GM19397 (cell line): ENCODE data around the gene PRRG2.
A peak's percentile ranks its signal among the peaks of the same experiment; 100 is the strongest.

Experiments used
- ATAC-seq: cut with Tn5 transposase; IDR thresholded peaks from one replicate; pipeline ENCODE4 v1.9.1; 2021; ENCODE audit warnings: mild to moderate bottlenecking, moderate library complexity; ENCODE audit not compliant: unreplicated experiment

PRRG2 gene

GRCh38 chr19:49556412-49557398 lies 24.4 kb upstream of the PRRG2 start:
- ATAC-seq = no peak

DNA sequence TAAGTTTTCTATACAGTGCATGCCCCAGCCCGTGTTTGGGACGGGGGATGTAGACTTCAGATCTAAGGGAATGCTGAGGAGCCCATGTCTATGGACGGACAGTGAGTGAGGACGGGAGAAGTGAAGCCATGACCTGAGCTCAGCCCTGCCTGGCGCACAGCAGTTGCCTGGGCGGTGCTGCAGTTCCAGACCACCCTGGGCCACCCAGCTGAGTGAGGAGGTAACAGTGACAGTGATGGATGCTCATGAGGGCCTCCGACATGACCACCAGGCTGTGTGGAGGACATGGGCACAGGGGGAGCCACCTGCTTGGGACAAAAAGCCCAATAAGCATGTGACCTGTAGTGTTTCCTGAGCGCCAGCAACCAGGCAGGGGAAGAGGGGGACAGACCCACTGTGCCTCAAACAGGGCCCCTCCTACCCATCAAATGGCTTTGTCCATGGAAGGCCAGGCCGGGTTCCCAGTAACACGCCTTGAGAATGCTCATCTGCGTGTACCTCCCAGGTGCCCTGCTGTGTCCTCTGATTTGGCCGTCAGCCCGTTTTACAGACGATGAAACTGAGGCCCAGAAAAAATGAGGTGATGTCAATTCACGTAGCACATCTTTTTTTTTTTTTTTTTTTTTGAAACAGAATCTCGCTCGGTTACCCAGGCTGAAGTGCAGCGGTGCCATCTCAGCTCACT lies 23.3 kb upstream of the PRRG2 start:
- no peak for ATAC-seq

DNA sequence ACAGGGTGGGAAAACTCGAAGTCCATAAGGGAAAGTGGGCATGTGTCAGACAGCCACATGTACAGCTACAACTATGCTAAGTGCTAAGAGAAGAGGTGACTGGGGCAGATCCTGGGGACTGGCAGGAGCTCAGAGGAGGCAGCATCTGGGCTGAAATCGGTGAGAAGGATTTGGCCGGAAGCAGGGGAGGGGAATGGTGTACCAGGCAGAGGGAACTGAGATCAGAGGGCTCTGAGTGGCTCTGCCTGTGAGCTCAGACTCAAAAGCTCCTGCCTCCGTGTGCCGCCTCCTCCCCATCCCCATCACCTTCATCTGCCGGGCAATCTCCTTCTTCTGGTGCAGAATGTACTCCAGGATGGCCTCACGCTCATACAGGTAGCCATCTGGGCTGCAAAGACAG lies 22.5 kb upstream of the PRRG2 start:
- no peak for ATAC-seq

DNA sequence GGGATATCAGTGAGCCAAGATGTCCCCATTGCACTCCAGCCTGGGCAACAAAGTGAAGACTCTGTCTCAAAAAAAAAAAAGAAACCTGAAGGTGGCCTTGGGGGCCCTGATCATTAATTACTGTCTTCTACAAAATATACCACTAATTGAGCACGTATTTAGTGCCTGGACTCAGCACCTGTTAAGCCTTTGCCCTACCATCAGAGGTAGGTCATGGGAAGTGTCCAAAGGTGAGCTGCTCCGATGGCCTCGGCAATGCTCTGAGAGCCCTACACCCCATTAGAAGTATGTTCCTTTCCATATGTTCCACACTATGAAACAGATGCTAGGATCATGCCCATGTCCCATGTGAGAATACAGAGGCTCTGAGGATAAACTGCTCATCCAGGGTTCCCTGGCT lies 21.7 kb upstream of the PRRG2 start:
- no peak for ATAC-seq

DNA sequence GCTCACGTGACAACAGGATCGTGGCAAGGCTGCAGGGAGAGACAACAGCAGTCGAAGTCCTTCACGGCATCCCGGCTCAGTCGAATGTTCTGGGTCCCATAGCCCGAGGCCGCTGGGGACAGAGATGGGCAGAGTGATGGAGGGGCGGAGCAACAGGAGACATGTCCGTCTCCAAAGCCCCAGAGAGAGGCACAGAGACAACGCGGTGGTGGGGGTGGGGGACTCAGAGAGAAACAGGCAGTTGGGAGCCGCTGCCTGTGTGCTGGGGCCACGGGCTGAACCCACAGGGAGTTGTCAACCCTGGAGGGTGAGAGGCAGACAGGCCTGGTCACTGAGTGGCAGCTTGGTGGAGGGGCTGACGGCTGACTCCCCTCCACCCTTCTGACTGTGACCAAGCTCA lies 21.2 kb upstream of the PRRG2 start:
- no peak for ATAC-seq

GRCh38 chr19:49560358-49560900 lies 20.7 kb upstream of the PRRG2 start:
- ATAC-seq = no peak

DNA sequence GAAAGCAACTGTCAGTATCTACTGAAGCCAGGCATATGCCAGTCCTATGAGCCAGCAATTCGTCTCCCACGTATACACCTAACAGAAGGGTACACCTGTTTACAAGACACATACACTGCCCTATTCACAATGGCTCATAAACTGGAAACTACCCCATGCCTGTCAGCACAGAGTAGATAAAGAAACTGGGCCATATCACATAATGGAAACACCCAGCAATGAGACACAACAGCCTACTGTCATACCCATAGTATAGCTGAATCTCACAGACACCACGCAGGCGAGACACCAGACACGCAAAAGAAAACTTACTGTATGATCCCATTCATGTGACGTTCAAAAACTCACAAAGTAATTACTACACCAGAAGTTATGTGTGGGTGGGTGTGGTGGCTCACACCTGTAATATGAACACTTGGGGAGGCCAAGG lies 16.5 kb upstream of the PRRG2 start:
- no peak for ATAC-seq

GRCh38 chr19:49565261-49565660 lies 15.9 kb upstream of the PRRG2 start:
- no peak for ATAC-seq

DNA sequence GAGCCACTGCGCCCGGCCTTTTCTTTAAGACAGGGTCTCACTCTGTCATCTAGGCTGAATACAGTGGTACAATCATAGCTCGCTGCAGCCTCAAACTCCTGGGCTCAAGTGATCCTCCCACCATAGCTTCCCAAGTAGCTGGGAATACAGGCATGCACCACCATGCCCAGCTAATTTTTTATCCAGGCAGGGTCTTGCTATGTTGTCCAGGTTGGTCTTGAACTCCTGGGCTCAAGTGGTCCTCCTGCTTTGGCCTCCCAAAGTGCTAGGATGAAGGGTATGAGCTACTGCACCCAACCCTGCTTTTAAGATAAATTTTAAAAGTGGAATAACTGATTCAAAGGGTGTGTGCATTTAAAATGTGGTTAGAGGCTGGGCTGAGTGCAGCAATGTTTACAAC lies 14.8 kb upstream of the PRRG2 start:
- ATAC-seq = no peak

DNA sequence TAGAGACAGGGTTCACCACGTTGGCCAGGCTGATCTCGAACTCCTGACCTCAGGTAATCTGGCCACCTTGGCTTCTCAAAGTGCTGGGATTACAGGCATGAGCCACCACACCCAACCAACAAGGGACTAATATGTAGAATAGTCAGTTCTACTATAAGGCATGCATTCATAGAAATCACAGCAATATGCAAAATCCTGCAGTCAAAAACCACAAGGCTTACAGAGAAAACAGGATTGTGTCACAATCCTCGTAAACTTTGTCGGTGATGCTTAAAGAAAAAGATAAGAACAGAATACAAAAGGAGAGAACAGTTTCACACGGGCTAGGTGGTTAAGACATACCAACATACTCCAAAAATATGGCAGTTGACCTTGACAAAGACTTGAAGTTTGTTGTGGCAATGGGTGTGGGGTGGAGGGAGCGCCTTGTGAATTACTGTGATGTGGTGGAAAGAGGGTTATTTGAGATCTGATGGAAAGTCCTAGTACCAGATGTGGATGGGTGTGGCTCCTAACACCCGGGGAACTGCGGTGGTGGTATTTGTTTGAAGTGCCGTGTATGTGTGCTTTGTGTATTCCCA lies 13.2 kb upstream of the PRRG2 start:
- no peak for ATAC-seq

- ATAC-seq = no peak
Measured at GRCh38 chr19:49570138-49570856, 10.8 kb upstream of the PRRG2 start.

GRCh38 chr19:49570997-49571676 lies 10.0 kb upstream of the PRRG2 start:
- no peak for ATAC-seq

GRCh38 chr19:49573009-49573408 lies 8.1 kb upstream of the PRRG2 start:
- ATAC-seq = no peak

- no peak for ATAC-seq
Measured at GRCh38 chr19:49573425-49573824, 7.7 kb upstream of the PRRG2 start.

DNA sequence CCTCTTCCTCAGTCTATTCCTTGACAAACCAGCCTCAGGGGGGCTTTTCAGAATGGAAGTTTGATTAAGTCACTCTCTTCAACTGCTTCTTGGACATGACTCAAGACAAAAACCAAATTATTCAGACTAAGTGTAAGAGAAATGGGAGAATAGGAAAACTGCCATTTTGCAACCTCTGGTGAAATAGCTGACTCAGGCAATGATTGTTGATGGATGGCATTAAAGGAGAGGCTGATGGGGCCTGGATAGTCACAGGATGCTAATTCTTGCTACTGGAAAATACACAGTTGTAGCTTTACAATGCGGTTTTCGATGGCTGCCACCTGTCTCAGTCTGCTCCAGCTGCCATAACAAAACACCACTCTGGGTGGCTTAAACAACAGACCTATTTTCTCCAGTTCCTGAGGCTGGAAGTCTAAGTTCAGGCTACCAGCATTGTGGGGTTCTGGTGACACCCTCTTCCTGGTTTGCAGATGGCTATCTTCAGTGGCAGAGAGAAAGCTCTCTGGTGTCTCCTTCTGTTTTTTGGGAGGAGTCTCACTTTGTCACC lies 6.8 kb upstream of the PRRG2 start:
- no peak for ATAC-seq

- no peak for ATAC-seq
Measured at GRCh38 chr19:49579193-49579592, 1.9 kb upstream of the PRRG2 start.

DNA sequence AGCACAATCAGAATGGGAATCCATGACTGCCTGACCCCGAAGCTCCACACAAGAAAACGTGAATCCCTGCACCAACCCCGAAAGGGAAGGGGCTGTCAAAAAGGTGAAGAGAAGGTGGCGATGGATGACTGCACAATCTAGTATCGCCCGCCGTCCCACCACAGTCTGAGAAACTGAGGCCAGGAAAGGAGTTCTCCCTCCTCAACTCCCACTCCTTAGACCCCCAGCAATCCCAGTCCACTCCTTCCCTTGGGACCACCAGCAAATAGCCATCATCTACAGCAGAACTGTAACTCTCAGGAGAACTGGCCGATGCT lies 1.2 kb upstream of the PRRG2 start:
- ATAC-seq = no peak

- ATAC-seq = peak; percentile 90
Measured at GRCh38 chr19:49580264-49581006, 681 bp upstream of the PRRG2 start, which contains the start of gene NOSIP. Gene NOSIP, minus strand, starts transcription at chr19:49580556. Its CDS starts 19,865 bp downstream, at chr19:49560691.

DNA sequence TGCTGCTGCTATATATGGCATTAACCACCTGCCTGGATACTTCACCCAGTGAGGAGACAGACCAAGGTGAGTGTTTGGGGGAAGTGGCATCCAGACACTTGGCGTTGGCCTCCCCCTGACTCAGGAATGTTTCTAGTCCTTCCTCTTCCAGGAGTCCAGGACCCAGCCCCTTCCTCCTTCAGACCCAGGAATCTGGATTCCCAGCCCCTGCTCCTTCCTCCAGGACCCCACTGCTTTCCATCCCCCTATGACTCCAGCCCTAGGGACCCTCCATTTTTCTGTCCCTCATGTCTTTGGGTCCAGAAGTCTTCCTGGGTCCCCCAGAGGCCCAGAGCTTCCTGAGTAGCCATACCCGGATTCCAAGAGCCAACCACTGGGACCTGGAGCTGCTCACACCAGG lies 2.1 kb downstream of the PRRG2 start:
- ATAC-seq = no peak
